Vagina (tissue), 2 donors: ENCODE results near the gene NFE2L1.

Experiments used
- POLR2A ChIP-seq, 2 donors: fragments of 450-650 bp; IDR thresholded peaks; one replicate each; pipeline ENCODE4 v1.6.1; 2017; ENCODE audit warnings: antibody characterized with exemption in 2 of 2, mild to moderate bottlenecking in 2 of 2, moderate library complexity in 2 of 2
- TF ChIP-seq, protein P1 (sequence below), 3 experiments: fragments of 450-650 bp in 2 of 3; fragments of 200-600 bp in 1 of 3; sonication (generic) in 1 of 3; IDR thresholded peaks; one replicate each; pipeline ENCODE4 v1.5.1; 2017 to 2019; ENCODE audit warnings: antibody characterized with exemption in 3 of 3, mild to moderate bottlenecking in 2 of 3, moderate library complexity in 2 of 3

- TF ChIP-seq, protein P1, sequence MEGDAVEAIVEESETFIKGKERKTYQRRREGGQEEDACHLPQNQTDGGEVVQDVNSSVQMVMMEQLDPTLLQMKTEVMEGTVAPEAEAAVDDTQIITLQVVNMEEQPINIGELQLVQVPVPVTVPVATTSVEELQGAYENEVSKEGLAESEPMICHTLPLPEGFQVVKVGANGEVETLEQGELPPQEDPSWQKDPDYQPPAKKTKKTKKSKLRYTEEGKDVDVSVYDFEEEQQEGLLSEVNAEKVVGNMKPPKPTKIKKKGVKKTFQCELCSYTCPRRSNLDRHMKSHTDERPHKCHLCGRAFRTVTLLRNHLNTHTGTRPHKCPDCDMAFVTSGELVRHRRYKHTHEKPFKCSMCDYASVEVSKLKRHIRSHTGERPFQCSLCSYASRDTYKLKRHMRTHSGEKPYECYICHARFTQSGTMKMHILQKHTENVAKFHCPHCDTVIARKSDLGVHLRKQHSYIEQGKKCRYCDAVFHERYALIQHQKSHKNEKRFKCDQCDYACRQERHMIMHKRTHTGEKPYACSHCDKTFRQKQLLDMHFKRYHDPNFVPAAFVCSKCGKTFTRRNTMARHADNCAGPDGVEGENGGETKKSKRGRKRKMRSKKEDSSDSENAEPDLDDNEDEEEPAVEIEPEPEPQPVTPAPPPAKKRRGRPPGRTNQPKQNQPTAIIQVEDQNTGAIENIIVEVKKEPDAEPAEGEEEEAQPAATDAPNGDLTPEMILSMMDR (IDR thresholded peaks at IDR 0.05), result no peak
- no peak for TF ChIP-seq POLR2A (IDR thresholded peaks at IDR 0.05)
Measured at GRCh38 chr17:48014595-48015111, 33.5 kb upstream of the NFE2L1 start.
